GDM1 (cell line): ENCODE data around the gene MAN2A2.

Experiments used
- DNase-seq: peaks from one replicate; lab custom pipeline; 2025; lab: John Stamatoyannopoulos, UW

MAN2A2 gene

DNA sequence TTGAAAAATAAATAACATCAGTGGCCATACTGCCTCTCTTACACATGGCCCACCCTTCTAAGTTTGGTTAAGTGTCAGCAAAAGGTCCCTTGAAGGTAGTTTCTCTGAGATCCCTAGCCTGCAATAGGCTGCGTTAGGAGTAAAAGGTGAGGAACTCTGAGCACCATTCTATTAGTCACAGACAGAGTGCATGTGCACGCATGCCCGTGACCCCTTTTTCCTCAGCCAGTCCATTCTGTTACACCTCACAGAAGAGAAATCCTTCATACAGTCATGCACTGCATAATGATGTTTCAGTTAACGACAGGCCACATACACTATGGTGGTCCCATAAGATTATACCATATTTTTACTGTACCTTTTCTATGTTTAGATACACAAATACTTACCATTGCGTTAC is 64.1 kb downstream of the MAN2A2 start:
- DNase-seq = no peak

DNA sequence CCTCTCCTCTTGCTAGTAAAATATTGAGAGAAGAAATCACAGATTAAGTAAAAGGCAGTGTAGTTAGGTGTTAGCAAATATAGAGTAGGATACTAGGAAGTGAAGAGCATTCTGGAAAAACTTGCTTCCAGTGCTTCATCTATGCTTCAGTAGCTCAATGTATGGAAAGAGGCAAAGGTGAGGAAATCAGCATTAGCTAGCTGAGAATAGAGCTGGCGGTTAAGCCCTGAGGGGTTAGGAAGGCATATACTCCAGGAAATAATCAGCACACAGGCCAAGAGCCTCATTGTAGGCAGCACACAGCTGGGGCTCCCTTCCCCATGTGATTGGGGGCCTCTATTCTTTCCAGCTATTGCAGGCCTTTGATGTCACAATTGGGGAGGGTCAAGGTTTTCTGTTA is 65.3 kb downstream of the MAN2A2 start:
- no peak for DNase-seq

- DNase-seq = no peak
Observed at GRCh38 chr15:90970274-90970673, 67.2 kb downstream of the MAN2A2 start.

DNA sequence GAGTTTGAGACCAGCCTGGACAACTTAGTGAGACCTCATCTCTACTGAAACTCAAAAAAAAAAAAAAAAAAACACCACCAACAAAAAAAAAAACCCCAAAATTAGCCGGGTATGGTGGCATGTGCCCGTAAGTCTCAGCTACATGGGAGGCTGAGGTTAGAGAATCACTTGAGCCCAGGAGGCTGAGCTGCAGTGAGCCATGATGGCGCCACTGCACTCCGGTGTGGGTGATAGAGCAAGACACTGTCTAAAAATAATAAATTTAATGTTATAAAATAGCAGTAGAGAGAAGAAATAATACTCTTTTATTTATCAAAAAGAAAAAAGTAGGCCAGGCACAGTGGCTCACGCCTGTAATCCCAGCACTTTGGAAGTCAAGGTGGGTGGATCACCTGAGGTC is 69.0 kb downstream of the MAN2A2 start:
- DNase-seq = no peak
